CD4-positive, alpha-beta T cell treated with Interleukin-6 for 4 hours (primary cell): ENCODE data around the gene ZNF689.
"Not testable (repeated sequence)": the region's sequence is repeated elsewhere in the genome, so short reads cannot be mapped to it uniquely, and the experiment has no call there.

Experiments used
- DNase-seq: peaks from one replicate; pipeline ENCODE4 v3.0.0-alpha.2; 2020; ENCODE audit warnings: mixed read lengths

ZNF689 gene

DNA sequence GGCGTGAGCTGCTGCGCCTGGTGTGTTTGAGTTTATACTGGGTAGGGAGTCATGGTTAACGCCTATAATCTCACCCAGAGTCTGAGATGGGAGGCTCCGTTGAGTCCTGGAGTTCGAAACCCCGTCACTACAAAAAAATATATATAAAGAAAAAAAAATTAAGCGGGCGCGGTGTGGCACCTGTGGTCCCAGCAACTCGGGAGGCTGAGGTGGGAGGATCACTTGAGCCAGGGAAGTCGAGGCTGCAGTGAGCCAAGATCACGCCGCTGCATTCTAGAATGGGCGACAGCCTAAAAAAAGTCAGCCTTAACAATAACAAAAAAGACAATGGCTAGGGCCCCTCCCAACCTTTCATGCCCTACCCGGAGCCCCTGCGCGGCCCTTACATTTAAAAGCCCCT, 23.3 kb upstream of the ZNF689 start:
- no peak for DNase-seq

- not testable (repeated sequence) for DNase-seq
Observed at GRCh38 chr16:30632454-30632853, 22.3 kb upstream of the ZNF689 start.

DNA sequence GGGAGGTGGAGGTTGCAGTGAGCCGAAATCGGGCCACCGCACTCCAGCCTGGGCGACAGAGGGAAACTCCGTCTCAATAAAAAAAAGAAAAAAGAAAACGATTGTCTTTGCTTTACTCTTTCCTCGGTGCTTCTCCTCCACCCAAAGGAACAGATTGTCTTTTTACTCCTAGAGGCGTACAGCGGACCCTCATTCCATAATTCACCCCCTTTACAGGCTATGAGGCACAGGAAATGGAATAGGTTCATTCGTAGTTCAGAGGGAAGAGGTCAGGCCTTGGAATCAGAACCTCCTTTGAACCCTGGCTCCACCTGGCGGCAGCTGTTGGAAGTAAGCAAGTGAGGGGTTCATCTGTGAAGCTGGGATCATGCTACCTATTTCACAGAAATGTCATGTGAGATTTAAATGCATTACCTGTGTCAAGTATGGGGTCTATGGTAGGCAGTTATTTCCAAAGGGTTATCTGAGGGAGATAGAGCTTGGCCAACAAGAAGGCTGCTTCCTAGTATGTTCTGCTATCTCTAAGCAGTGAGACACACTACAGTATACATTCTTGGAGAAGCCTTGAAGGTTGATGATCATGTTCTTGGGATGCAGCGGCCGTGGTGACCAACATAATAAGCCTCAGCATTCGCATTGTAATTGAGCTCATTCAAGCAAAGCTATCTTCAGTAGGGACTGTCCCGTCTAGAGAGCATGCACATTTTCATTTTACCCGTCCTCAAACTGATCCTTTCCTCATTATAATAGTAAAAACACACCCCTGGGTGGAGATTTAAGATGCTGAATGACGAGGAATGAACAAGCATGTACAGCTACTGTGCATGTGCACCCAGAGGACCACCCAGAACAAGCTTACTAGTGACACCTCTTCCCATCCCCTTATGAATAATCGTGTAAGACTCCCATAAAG, 18.7 kb upstream of the ZNF689 start:
- DNase-seq = peak; percentile 90

GRCh38 chr16:30626236-30626635, 16.0 kb upstream of the ZNF689 start:
- no peak for DNase-seq

- DNase-seq = no peak
Observed at GRCh38 chr16:30623536-30624283, 13.5 kb upstream of the ZNF689 start.

GRCh38 chr16:30622455-30623032, 12.4 kb upstream of the ZNF689 start:
- DNase-seq = no peak

DNA sequence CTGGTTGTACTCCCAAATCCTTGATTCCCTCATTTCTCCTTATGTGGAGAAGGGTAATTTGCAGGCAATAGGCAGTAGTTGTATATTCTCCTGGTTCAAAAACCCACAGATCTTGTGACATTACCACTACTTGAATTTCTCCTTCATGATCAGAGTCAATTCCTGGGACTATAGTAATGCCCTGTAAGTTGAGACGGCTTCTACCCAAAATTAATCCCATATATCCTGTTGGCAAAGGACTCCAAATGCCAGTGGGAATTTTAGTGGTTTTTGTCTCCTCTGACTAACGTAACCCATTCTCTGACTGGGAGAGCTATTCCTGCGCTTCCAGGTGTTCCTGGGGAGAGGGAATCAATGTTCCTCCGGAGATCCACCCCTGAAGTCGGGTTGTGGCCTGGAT, 11.6 kb upstream of the ZNF689 start:
- DNase-seq = no peak

GRCh38 chr16:30620169-30620568, 10.0 kb upstream of the ZNF689 start:
- DNase-seq = no peak

DNA sequence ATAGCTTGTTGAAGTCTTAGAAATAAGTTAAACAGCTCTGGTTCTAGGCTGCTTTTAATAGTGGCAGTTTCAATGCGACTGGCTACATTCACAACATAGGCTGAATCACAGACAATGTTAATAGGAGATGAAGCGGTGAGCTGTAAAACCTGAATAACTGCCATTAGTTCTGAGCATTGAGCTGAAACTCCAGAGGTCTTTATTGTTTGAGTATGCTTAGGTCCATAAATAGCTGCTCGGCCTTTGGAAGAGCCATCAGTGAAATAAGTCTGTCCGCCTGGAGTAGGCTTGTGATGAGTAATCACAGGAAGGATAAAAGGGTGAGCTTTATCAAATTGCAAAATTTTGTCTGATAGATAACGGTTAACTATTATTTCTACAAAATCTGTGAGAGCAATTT, 9.4 kb upstream of the ZNF689 start:
- DNase-seq = no peak

GRCh38 chr16:30619202-30619601, 9.0 kb upstream of the ZNF689 start:
- no peak for DNase-seq

DNA sequence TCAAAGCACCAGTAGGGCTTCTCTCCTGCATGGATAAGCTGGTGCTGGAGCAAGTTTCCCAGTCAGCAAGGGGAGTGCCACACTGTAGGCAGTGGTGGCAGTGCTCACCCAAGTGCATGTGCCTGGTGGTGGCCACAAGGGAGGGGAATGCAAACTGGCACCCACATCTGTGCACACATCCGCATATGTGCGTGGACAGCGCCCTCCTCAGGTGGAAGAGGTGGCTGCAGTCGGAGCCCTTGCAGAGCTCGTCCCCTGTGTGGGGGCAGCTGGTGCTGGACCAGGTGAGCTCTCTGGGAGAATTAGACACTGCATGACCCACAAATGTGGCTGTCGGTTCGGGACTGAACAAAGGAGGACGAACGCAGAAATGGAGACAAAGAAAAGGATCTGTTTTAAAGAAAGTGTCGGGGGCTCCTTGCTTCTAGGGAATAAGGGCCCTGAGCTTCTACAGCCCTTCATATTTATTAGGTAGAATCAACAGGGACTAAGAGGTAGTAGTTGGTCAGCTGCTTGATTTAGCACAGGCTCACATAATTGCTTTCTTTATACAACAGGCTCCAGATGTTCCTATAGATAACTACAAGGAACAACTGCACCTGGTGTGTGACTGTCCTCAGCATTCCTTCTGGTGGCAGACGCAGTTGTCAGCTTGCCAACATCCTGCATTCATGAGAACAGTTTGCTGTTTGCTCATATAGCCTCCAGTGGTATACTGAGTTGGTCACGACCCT, 5.3 kb upstream of the ZNF689 start:
- peak; percentile 56 for DNase-seq

- DNase-seq = peak; percentile 50
Observed at GRCh38 chr16:30609002-30609925, 925 bp downstream of the ZNF689 start.

DNA sequence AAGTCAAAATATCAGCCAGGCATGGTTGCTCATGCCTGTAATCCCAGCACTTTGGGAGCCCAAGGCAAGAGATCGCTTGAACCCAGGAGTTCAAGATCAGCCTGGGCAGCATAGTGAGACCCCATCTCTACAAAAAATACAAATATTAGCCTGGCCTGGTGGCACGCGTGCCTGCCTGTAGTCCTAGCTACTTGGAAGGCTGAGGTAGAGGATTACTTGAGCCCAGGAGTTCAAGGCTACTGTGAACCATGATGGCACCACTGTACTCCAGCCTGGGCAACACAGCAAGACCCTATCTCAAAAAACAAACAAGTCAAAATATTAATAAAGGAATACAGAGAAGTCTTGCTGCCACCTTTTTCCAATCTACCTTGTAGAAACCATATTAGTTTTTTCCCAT, 4.2 kb downstream of the ZNF689 start:
- no peak for DNase-seq

- DNase-seq = no peak
Observed at GRCh38 chr16:30605158-30605557, 5.0 kb downstream of the ZNF689 start.

DNA sequence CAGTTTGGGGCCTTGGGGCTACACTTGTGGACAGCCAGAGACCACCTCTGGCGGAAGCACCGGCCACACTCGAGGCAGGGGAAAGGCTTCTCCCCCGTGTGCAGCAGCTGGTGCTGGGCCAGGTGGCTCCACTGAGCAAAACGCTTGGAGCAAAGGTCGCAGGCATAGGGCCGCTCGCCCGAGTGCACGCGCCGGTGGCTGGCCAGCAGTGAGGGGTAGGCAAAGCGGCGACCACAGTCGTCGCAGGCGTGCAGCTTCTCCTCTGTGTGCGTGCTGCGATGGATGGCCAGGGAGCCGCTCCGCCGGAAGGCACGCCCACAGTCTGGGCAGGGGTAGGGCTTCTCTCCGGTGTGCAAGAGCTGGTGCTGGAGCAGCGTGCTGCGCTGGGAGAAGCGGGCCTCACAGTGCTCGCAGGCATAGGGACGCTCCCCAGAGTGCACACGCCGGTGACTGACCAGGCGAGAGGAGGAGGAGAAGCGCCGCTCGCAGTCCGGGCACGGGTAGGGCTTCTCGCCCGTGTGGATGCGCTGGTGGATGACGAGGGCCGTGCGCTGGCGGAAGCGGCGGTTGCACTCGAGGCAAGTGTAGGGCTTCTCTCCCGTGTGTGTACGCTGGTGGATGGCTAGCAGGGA, 5.8 kb downstream of the ZNF689 start:
- no peak for DNase-seq

GRCh38 chr16:30603945-30604315, 6.3 kb downstream of the ZNF689 start:
- no peak for DNase-seq

DNA sequence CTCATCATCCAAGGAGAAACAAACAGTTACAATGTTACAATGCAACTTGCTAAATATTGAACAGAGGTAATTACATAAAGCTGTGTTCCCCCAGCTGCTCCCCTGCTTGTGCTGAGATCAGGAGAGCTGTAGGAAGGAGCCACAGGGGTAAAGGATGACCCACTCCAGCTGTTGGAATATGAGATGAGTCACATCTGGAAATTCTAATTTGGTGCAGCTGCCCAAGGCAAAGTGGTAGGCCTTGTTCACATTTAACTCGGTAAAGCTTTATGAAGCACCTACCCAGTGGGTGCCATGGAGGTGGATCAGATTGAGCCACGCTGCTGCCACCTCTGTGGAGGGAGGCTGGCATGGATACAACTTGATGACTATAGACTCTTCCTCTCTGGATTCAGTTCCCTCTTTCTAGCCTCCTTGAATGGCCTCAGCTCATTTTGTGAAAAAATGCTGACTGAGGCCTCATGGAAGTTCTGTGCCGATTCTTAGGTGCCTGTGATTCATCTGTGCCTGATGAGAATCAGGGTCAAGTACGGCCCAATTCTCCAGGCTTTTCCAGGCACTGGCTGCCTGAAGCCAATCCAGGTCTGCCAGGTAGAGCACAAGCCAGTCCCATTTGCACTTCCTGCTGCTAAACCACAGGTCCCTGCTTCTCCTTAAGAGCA, 7.4 kb downstream of the ZNF689 start:
- no peak for DNase-seq

DNA sequence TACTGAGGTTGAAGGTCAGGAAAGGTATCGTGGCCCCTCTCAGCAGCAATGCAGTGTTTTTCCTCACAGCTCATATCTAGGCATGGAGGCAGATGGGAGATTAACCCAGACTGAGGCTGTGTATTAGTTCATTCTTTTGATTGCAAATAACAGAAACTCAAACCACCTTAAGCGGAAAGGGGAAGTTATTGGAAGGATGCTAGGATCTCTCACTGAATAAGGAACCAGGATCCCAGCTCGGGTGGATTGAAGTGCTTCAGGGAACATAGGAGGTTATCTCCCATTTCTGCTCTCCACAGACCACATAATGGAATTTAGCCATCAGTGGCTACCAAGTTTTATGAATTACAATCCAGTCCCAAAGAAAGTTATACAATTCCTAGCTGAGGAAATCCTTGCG, 8.2 kb downstream of the ZNF689 start:
- no peak for DNase-seq

- no peak for DNase-seq
Observed at GRCh38 chr16:30600929-30601328, 9.3 kb downstream of the ZNF689 start.

- DNase-seq = no peak
Observed at GRCh38 chr16:30600215-30600614, 10.0 kb downstream of the ZNF689 start.

DNA sequence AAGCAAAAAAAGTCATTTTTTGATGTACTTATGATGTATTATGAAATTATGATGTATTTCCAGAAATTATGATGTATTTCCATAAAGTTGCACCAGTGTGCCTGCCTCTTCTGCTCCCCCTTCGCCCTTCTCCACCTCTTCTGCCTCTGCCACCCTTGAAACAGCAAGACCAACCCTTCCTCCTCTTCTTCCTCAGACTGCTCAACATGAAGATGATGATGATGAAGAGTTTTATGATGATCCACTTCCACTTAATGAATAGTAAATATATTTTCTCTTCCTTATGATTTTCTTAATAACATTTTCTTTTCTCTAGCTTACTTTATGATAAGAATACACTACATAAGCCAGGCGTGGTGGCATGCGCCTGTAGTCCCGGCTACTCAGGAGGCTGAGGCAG, 17.3 kb downstream of the ZNF689 start:
- DNase-seq = no peak
